ENCODE measurements around the gene EXTL2. TPM values are rescaled to one million over a fixed set of nuclear protein-coding genes. Genes with fewer than 3 reads are reported as not detected.

Gene EXTL2
- total and polyA plus RNA-seq, 2 donors (not counting 3 experiments of a cell fraction or from before 2014, with no cell fraction given), result 19.4 to 30.7 TPM

DNA sequence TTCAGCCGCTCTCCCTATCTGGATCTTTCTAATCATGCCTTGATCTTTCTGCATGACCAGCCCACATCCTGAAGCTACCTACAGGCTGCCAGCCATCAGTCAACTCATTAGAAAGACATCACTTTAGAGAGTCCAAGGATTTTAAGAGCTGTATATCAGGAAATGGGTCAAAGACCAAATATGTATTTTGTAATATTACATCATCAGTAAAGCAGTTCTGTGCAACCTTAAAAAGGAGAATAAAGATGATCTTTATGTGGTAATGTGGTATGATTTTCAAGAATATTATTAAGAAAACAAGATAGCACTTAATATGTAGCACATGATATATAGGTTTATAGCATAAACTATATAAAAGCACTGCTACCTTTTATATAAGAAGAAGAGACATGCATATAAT, 48.9 kb upstream of the EXTL2 start:
- no peak overlapping the region for H2AFZ ChIP-seq (ENCODE audit: low read depth, low read length)
- H3K27me3 ChIP-seq (ENCODE audit: control insufficient read depth in 2 of 2, insufficient read depth in 2 of 2, low read length in 2 of 2), result no peaks in the 10 kb centered on the region
- intact Hi-C loops (cut with micrococcal nuclease), result no loop called here
- no peak for TF ChIP-seq FOS (IDR thresholded peaks at IDR 0.05; ENCODE audit: borderline replicate concordance, insufficient read depth, low read length)
- TF ChIP-seq GATA2 (IDR thresholded peaks at IDR 0.05; ENCODE audit: insufficient read depth, insufficient read length, low read depth, low read length), result no peak
- TF ChIP-seq MYC (IDR thresholded peaks at IDR 0.05; ENCODE audit: low read depth, low read length), result no peak
- no peak for TF ChIP-seq JUN (IDR thresholded peaks at IDR 0.05; ENCODE audit: borderline replicate concordance, insufficient read depth, insufficient read length, low read depth)
- TF ChIP-seq EZH2 (IDR thresholded peaks at IDR 0.05; ENCODE audit: borderline replicate concordance, low read depth, low read length, severe bottlenecking), result no peak
- TF ChIP-seq, protein P1, sequence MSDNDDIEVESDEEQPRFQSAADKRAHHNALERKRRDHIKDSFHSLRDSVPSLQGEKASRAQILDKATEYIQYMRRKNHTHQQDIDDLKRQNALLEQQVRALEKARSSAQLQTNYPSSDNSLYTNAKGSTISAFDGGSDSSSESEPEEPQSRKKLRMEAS (IDR thresholded peaks at IDR 0.05; ENCODE audit: insufficient read depth, insufficient read length), result no peak
- no peak for TF ChIP-seq POLR2AphosphoS5 (IDR thresholded peaks at IDR 0.05; ENCODE audit: insufficient read depth, low read depth, low read length)
- ChIA-PET POLR2A (no interaction called here), CTCF (interaction anchor here (0.7 to 1.9 kb wide), 3 partner anchors 10 to 366 kb away, joined by 3 to 6 read pairs (median 5); partner anchors contain the start of gene EXTL2)
- H3K4me2 ChIP-seq (ENCODE audit: insufficient read depth, low read length), result no peak overlapping the region
- BruUV-seq (replicated peaks), result no TSS peak
- H3K9ac ChIP-seq (replicated peaks; ENCODE audit: extremely low read depth, insufficient read depth, low read length), result no peak overlapping the region
- no peaks in the 10 kb centered on the region for H3K9me1 ChIP-seq (replicated peaks; ENCODE audit: control insufficient read depth, extremely low read depth, insufficient read depth, low read length)
- H3K36me3 ChIP-seq (ENCODE audit: control insufficient read depth in 2 of 2, extremely low read depth in 1 of 2, insufficient read depth in 2 of 2, low read length in 2 of 2), result peaks cover 0 to 3% of the 10 kb centered on the region in 2 experiments
- FAIRE-seq (no peak), DNase-seq (ENCODE audit: low read depth, low spot score) (no peak)
- H3K27ac ChIP-seq (ENCODE audit: insufficient read depth, low read depth, low read length), result no peak overlapping the region
- dilution Hi-C loops (cut with MboI; ENCODE audit: extremely low pct_ligation_motif_present, low sequenced_read_pairs), result no loop called here
- no peaks in the 10 kb centered on the region for H3K9me3 ChIP-seq (replicated peaks; ENCODE audit: control insufficient read depth, insufficient read depth, low read length)
- peaks cover 3% of the 10 kb centered on the region for H3K4me1 ChIP-seq (ENCODE audit: control insufficient read depth, extremely low read depth, insufficient read depth, low read length)
- no peak overlapping the region for H3K4me3 ChIP-seq (replicated peaks in 1 of 3; ENCODE audit: insufficient read depth in 1 of 3, low read depth in 1 of 3, low read length in 3 of 3)
- H3K79me2 ChIP-seq (ENCODE audit: control insufficient read depth, insufficient read depth, low read length), result peaks cover 7% of the 10 kb centered on the region
- no peaks in the 10 kb centered on the region for H4K20me1 ChIP-seq (replicated peaks; ENCODE audit: control insufficient read depth, extremely low read depth, insufficient read depth, low read length)

Measured in endothelial cell of umbilical vein (primary cell).